ENCODE results near the gene SLC45A3.

DNA sequence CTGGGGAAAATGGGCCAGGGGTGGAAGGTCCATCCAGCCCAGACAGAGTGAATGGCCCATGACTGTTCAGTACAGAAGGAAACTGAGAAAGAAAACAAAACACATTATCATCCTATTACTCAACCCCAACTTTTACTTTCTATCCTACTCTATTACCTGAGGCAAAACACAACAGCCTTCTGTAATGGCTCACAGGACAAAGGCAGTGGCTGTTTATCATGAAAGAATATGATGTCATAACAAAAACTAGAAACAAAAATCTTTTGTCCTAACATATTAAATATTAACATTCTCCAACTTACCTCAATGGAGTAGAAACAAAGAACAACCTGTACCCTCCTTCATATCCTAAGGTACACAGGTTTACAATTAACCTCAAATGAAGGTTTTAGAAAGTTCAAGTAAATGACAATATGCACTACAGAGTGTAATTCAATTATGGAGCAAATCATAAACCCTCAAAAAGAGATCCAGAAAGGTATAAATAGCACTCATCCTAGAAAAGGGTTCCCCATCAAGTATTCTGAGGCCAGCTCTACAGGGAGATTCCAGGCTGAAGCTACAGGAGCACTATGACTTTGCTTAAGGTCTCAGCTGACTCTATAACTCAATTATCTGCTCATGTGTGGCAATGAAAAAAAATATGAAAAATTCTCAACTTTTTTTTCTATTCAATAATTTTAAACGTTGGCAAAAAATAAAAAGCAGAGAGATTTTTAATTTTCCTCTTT is 63.6 kb downstream of the SLC45A3 start:
- TF ChIP-seq, protein P1, sequence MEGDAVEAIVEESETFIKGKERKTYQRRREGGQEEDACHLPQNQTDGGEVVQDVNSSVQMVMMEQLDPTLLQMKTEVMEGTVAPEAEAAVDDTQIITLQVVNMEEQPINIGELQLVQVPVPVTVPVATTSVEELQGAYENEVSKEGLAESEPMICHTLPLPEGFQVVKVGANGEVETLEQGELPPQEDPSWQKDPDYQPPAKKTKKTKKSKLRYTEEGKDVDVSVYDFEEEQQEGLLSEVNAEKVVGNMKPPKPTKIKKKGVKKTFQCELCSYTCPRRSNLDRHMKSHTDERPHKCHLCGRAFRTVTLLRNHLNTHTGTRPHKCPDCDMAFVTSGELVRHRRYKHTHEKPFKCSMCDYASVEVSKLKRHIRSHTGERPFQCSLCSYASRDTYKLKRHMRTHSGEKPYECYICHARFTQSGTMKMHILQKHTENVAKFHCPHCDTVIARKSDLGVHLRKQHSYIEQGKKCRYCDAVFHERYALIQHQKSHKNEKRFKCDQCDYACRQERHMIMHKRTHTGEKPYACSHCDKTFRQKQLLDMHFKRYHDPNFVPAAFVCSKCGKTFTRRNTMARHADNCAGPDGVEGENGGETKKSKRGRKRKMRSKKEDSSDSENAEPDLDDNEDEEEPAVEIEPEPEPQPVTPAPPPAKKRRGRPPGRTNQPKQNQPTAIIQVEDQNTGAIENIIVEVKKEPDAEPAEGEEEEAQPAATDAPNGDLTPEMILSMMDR (IDR thresholded peaks at IDR 0.05 in 4 of 5, conservative IDR thresholded peaks at IDR 0.05 in 1 of 5) = no peak
- TF ChIP-seq POLR2A (IDR thresholded peaks at IDR 0.05) = no peak
